ENCODE results near the gene TFIP11.

DNA sequence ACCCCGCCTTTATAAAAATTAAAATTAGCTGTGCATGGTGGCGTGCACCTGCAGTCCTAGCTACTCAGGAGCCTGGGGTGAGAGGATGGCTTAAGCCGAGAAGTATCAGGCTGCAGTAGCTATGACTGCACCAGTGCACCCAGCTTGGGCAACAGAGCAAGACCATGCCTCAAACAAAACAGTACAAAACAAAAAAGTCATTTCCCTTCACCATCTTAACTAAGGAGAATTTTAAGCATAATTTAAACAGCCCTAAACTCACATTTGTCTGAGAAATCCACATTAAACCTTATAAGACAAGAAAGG, 23.3 kb upstream of the TFIP11 start:
- TF ChIP-seq RFX5 (IDR thresholded peaks at IDR 0.05; ENCODE audit: low read depth, low read length), result no peak
- no peak for TF ChIP-seq TCF12 (IDR thresholded peaks at IDR 0.05; ENCODE audit: low read depth, low read length)
- TF ChIP-seq RB1 (IDR thresholded peaks at IDR 0.05; ENCODE audit: borderline replicate concordance), result no peak
- TF ChIP-seq, protein P1, sequence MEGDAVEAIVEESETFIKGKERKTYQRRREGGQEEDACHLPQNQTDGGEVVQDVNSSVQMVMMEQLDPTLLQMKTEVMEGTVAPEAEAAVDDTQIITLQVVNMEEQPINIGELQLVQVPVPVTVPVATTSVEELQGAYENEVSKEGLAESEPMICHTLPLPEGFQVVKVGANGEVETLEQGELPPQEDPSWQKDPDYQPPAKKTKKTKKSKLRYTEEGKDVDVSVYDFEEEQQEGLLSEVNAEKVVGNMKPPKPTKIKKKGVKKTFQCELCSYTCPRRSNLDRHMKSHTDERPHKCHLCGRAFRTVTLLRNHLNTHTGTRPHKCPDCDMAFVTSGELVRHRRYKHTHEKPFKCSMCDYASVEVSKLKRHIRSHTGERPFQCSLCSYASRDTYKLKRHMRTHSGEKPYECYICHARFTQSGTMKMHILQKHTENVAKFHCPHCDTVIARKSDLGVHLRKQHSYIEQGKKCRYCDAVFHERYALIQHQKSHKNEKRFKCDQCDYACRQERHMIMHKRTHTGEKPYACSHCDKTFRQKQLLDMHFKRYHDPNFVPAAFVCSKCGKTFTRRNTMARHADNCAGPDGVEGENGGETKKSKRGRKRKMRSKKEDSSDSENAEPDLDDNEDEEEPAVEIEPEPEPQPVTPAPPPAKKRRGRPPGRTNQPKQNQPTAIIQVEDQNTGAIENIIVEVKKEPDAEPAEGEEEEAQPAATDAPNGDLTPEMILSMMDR (IDR thresholded peaks at IDR 0.05 in 2 of 3, conservative IDR thresholded peaks at IDR 0.05 in 1 of 3; ENCODE audit: control insufficient read depth in 2 of 3, extremely low read depth in 1 of 3, insufficient read depth in 1 of 3, low read depth in 3 of 3, low read length in 3 of 3), result no peak
- no peak for TF ChIP-seq POLR2A (IDR thresholded peaks at IDR 0.05; ENCODE audit: low read depth, low read length)
- TF ChIP-seq EP300 (IDR thresholded peaks at IDR 0.05; ENCODE audit: borderline replicate concordance in 1 of 2, control insufficient read depth in 1 of 2, low read depth in 2 of 2, low read length in 2 of 2), result no peak
- TF ChIP-seq NFYB (IDR thresholded peaks at IDR 0.05; ENCODE audit: insufficient read depth, low read depth, low read length), result no peak
- TF ChIP-seq, protein P2, sequence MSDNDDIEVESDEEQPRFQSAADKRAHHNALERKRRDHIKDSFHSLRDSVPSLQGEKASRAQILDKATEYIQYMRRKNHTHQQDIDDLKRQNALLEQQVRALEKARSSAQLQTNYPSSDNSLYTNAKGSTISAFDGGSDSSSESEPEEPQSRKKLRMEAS (IDR thresholded peaks at IDR 0.05; ENCODE audit: low read depth, low read length), result no peak
- TF ChIP-seq, protein P3, sequence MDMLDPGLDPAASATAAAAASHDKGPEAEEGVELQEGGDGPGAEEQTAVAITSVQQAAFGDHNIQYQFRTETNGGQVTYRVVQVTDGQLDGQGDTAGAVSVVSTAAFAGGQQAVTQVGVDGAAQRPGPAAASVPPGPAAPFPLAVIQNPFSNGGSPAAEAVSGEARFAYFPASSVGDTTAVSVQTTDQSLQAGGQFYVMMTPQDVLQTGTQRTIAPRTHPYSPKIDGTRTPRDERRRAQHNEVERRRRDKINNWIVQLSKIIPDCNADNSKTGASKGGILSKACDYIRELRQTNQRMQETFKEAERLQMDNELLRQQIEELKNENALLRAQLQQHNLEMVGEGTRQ (IDR thresholded peaks at IDR 0.05; ENCODE audit: borderline replicate concordance, low read depth, low read length), result no peak
- TF ChIP-seq MXI1 (IDR thresholded peaks at IDR 0.05; ENCODE audit: low read depth, low read length), result no peak
- no peak for TF ChIP-seq SMC3 (IDR thresholded peaks at IDR 0.05; ENCODE audit: borderline replicate concordance, low read length)
- TF ChIP-seq, protein P4, sequence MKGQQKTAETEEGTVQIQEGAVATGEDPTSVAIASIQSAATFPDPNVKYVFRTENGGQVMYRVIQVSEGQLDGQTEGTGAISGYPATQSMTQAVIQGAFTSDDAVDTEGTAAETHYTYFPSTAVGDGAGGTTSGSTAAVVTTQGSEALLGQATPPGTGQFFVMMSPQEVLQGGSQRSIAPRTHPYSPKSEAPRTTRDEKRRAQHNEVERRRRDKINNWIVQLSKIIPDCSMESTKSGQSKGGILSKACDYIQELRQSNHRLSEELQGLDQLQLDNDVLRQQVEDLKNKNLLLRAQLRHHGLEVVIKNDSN (IDR thresholded peaks at IDR 0.05; ENCODE audit: borderline replicate concordance, extremely low read length, insufficient read depth, low read depth, low read length), result no peak

Data from GM12878 (cell line).